Gastrocnemius medialis (tissue), 4 donors: ENCODE results near the gene ABHD15.

Experiments used
- CTCF ChIP-seq, 5 experiments: fragments of 450-650 bp in 3 of 5; fragments of 200-600 bp in 2 of 5; sonication (generic) in 2 of 5; IDR thresholded peaks in 4 of 5; conservative IDR thresholded peaks in 1 of 5; 1 replicate in 4 of 5; 2 replicates in 1 of 5; pipeline ENCODE4 v1.5.1; 2016 to 2019; ENCODE audit warnings: antibody characterized with exemption in 5 of 5, mild to moderate bottlenecking in 3 of 5, moderate library complexity in 3 of 5
- POLR2A ChIP-seq, 2 donors: fragments of 450-650 bp; IDR thresholded peaks; one replicate each; pipeline ENCODE4 v1.6.1; 2017; ENCODE audit warnings: antibody characterized with exemption in 2 of 2, mild to moderate bottlenecking in 2 of 2, moderate library complexity in 2 of 2

- TF ChIP-seq CTCF (IDR thresholded peaks at IDR 0.05 in 4 of 5, conservative IDR thresholded peaks at IDR 0.05 in 1 of 5) (no peak), POLR2A (IDR thresholded peaks at IDR 0.05) (no peak)
Measured at GRCh38 chr17:29584452-29585079, 17.7 kb upstream of the ABHD15 start.
